ENCODE measurements around the gene OXSR1.
A peak's percentile ranks its signal among the peaks of the same experiment; 100 is the strongest.

Gene OXSR1

DNA sequence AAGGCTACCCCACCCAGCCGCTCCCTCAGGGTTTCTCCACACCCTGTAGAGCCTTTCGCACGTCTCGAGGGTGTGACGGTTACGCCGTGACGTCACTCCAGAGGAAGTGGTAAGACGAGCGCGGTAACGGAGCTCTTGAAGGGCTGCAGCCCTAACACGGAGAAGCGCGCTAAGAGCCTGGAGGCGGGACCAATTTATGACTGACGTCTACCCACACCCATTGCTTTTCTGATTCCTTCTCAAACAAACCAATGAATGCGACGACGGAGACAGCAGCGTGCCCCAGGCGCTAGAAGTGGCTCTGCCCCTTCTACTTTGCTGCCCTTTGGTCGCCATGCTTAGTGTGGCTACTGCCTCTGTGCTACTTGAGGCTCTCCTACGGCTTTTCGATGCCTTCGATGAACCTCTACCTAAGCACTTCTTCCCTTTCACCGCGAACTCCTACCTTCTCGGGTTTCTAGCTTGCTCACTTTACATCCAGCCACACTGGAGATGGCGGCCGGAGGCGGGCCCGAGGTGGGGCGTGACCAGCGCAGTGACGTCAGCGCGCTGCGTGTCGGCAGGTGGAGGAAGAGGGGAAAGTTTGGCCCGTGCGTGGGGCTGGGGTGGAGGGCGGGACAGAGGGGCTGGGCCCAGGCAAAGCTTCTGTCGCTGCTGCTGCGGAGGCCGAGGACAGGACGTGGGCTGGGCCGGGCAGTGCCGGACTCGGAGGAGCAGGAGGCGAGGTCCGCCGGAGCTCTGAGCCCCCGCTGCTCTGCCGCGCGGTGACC lies at the start of gene OXSR1:
Gene OXSR1, plus strand, starts transcription at position 586 of the 770 bp plus-strand sequence. CDS start 340 bp downstream, outside the sequence.
- peak; percentile 98 for DNase-seq (ENCODE audit: low read depth, low spot score)

DNA sequence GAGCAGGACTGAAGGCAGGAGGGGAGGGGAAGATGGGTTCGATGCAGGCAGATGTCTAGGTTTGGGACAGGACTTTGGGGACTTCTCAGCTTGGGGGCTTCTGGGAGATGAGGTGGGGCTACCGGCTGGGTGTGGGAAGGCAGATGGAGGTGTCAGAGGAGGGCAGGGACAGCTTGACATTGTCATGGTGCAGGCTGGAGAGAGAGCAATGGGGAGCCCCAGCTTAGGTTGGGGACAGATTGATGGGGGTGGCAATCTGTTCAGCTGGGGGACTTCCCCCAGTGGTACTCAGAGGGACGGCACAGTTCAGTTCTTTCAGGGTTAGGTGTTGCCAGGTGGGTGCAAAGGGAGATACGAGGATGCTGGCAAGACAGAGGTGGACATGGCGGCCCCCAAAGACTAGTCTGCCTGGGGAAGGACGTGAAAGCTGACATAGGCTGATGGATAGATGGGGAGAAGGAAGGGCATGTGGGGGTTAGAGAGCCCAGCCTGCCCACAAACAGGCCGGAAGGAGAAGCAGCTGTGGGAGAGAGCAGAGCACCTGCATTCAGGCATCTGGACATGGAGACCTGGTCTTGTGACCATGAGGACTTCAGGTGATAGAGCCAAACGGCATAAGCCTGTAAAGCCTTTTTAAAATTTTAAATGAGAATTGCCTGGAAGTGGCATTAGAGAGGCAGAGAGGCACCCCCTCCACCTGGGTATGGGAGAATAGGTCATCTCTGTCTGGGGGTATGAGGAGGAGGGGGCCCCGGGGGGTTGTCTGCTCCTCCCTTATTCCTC lies 49.5 kb upstream of the OXSR1 start:
- no peak for DNase-seq (ENCODE audit: low read depth, low spot score)

DNA sequence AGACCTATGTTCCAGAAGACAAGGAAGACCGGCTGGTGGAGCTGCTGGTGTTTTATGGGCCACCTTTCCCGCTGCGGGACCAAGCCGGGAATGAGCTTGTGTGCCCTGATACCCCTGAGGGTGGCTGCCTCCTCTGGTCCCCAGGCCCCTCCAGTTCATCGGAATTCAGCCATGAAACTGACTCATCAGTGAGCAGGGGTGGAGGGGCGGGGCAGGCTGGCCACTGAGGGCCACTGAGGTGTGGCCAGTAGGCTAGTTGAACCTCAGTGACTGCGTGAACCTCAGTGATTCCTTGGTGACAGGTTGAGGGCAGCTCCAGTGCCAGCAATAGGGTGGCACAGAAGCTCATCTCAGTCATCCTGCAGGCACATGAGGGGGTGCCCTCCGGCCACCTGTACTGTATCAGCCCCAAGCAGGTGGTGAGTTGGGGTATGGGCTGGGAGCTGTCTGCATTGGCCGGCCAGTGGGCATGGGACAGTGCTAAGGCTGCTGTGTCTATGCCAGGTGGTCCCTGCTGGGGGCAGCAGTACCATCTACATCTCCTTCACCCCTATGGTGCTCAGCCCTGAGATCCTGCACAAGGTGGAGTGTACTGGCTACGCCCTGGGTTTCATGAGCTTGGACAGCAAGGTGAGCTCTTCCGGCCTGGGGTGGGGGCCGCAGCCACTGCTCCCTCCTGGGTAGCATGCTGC lies 48.7 kb upstream of the OXSR1 start:
- no peak for DNase-seq (ENCODE audit: low read depth, low spot score)

DNA sequence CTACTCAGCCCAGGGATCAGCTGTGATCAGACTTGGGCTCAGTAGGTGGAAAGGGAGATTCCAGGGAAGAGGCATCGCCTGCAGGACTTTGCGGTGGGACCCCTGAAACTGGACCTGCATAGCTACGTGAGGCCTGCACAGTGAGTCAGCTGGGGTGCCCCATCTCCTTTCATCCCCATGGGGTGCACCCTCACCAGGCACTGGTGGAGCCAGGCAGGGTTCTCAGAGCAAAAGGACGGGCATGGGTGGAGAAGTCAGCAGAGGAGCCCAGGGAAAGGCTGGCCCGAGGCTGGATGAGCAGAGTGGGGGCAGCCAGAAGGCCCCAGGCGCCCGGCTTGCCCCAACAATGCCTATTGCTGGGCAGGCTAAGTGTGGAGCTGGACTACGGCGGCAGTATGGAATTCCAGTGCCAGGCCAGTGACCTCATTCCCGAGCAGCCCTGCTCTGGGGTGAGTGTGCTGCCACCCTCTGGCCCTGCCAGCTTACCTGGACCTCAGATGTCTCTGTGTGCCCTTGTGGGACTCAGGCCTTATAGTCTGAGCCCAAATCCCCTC lies 48.1 kb upstream of the OXSR1 start:
- no peak for DNase-seq (ENCODE audit: low read depth, low spot score)

DNA sequence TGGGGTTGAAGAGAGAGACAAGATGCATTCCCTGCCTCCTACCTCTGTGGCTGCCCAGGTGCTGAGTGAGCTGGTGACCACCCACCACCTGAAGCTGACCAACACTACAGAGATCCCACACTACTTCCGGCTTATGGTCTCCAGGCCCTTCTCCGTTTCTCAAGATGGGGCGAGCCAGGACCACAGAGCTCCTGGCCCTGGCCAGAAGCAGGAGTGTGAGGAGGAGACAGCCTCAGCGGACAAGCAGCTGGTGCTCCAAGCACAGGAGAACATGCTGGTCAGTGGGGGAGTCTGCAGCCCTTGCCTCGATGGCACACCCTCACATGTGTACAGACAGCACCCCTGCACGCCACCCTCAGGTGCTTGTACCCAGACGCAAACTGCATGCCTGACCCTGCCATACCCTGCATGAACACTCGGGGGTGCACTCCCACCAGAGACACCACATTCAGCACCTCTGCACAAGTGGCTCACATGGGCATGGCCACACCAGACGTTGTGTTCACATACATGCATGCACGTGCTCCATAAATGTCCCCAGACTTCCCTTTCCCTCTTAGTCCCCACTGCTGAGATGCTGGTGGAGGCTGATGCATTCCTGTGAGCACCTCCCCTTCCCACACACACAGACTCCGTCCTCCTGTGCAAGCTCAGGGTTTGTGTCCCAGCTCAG lies 47.5 kb upstream of the OXSR1 start:
- DNase-seq (ENCODE audit: low read depth, low spot score): no peak

DNA sequence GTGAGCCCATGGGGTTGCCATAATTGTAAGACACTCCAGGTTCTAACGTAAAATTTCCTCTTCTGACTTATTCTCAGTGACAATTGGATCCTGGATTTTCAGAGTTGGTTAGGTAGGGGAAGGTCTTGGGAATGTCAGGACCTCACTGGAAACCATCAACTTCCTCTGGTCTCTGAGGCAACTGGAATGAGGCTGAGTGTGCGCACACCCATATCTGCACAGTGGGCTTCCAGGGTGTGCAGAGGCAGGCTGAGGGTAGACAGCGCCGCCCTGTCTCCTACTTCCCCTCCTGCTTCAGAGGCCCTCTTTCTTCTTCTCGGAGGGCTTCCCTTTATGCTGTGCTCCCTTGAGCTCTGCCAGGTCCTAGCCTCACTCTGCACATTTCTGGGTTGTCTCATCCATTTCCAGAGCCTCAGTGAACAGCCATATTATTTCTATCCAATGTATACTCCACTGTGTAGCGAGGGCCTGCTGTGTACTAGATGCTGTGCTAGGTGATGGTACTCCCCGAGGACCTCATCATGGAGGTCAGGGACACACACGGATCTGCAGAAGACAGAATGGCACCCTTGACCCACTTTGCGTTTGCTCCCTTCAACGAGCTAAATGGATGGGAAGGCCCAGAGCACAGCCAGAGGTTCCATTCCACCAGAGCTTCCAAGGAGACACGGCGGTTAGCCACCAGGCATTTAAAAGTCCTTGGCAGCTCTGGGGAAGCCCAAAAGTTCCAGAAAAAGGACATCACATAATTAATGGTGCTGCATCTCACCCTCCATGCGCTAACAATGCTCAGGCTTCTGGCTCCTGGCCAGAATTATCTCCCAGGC lies 46.7 kb upstream of the OXSR1 start:
- DNase-seq (ENCODE audit: low read depth, low spot score): no peak

DNA sequence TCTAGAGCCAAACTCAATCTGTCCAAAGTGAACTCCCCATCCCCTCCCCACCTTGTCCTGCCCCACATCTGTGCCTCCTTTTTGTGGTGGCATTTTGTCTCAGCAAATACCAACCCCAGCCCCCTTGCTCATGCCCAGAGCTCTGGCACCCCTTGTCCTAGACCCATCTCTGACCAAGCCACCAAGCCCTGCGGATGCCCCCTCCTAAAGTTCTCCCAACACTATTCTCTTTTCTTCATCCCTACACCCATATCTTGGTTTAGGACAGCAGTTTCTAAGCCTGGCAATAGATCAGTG lies 46.1 kb upstream of the OXSR1 start:
- DNase-seq (ENCODE audit: low read depth, low spot score): no peak

DNA sequence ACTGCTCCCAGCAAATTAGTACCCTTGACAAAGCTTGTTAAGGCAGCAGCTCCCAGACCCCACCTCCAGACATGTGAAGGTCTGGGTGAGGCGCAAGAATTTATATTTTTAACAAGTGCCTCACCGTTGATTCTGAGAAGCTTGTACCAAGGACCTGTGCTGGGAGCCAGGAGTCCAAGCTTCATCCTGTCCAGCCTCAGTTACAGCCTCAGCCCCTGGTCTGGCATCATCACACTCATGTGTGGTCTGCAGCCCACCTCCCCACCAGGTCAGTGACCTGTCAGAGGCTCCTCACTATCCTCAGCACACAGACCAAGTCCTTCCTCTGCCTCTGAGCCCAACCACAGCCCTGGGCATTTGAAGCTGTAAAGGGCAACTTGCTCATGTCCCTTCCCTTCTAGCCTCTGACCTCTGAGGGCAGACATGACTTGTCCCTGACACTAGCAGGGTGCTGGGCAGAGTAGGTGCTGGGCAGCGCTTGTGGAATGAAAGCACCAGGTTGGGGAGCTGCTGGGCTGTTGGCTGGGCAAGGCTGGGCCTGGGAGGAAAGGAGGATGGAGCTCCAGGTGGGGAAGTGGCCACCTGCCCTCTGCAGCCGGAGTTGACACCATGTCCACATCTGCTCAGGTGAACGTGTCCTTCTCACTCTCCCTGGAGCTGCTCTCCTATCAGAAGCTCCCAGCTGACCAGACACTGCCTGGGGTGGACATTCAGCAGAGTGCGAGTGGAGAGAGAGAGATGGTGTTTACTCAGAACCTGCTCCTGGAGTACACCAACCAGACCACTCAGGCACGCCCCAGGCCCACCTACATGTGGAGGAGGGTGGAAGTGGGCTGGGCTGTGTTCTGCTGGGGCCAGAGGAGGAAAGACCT lies 45.3 kb upstream of the OXSR1 start:
- DNase-seq (ENCODE audit: low read depth, low spot score): no peak

DNA sequence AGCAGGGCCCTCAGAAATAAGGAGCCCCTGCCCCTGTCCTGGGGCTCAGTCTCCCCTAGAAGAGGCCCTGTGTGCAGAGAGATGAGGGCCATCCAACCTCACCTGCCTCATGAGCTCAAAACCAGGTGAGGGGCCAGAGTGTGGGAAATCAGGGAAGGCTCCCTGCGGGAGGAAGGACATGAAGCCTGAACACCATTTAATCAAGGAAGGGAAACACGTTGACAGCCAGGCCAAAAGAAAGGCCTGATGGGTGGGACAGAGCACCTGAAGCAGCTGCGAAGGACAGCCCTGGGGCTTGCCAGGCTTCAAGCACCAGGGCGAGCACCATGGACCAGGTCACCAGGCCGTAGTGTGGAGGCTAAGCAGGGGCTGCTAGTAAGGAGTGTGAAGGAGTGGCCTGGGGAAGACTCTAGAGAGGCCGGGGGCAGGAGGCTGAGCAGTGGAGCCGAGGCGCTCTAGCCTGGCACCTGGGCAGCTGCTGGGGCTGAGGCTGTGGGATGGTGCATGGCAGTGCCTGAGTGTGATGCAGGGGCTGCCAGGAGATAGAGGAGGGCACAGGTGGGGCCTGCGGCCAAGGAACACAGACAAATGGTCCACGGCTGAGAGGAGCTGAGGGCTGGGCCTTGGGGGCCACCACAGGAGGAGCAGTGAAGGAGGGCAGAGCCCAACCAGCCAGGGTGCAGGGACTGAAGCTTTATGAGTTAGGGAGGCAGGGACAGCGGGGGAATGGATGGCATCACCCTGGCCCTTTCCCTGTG lies 44.5 kb upstream of the OXSR1 start:
- DNase-seq (ENCODE audit: low read depth, low spot score): no peak

DNA sequence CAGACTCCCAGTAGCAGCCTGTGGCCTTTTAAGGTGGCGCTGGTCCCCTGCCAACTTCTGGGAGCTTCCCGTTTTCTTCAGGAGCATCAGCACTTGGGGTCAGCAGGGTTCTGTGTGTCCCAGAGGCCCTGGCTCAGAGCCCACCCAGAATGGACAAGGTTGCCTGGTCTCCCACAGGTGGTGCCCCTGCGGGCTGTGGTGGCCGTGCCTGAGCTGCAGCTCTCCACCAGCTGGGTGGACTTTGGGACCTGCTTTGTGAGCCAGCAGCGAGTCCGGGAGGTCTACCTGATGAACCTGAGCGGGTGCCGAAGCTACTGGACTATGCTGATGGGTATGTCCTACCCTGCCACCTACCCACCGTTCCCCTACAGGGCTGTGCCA lies 43.9 kb upstream of the OXSR1 start:
- no peak for DNase-seq (ENCODE audit: low read depth, low spot score)

DNA sequence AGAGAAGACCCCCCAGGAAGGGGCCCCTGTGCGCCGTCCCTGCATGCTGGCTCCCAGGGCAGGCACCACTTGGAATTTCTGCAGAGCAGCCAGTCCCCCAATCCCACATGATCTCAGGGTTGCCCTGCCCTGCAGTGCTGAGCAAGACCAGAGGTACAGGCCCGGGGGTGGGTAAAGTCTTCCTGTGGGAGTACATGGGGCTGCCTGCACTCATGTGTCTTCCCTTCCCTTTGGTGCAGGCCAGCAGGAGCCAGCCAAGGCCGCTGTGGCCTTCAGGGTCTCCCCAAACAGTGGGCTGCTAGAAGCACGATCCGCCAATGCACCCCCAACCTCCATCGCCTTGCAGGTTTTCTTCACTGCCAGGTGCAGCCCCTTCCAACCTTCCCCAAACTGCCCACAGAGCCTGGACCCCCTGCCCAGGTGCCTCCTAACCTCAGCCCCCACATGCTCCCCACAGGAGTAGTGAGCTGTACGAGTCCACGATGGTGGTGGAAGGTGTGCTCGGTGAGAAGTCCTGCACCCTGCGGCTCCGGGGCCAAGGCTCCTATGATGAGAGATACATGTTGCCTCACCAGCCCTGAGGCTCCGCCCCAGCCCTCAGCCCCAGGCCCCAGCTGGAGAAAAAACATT lies 43.4 kb upstream of the OXSR1 start:
- DNase-seq (ENCODE audit: low read depth, low spot score): no peak

DNA sequence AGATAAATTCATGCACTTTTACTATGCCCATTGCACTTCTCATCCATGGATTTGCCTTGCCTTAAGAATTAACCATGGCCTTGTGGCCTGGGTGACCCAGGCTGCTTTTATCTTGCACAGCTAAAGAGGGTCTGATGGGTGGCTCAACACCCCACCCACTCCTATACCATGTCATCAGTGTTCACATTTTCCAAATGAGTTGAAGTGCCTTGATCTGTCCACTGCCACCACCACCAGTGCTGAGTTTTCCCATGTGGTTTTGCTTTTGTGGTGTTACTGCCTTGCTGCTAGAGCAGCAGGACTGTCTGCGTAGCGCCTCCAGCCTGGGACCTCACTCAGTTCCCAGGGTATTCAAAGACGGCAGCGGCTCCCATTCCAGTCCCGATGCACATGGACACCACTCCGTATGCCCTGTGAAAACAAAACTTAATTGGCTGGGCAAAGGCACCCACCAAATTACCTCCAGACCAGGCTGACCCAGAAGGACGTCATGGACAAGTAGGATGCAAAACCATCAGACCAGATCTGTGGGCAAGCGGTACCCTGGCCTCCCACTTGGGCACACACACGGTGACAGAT lies 42.5 kb upstream of the OXSR1 start:
- no peak for DNase-seq (ENCODE audit: low read depth, low spot score)

DNA sequence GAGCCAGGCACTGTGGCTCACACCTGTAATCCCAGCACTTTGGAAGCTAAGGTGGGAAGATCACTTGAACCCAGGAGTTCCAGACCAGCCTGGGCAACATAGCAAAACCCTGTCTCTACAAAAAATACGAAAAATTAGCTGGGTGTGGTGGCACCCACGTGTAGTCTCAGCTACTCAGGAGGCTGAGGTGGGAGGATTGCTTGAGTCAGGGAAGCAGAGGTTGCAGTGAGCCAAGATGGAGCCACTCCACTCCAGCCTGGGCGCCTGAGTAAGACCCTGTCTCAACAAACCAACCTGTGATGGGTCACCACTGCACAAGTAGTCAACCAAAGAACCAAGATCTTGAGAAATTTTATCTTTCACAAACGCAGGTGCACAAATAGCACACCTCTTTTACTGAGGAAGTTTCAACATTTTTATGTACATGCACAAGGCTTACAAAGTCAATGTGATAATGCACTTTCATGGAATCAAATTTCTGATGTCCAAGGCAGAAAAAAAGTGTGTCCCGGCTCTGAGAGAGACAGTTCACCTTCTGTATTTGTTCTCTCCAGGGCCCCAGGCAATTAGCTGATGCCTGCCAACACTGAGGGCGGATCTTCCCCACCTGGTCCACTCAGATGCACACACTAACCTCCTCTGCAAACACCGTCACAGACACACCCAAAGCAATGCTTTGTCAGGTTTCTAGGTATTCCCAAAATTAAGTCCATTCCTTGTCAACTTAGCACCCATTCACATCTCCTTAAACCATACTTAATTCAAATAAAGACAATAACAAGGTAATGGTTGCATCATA lies 40.8 kb upstream of the OXSR1 start:
- no peak for DNase-seq (ENCODE audit: low read depth, low spot score)

DNA sequence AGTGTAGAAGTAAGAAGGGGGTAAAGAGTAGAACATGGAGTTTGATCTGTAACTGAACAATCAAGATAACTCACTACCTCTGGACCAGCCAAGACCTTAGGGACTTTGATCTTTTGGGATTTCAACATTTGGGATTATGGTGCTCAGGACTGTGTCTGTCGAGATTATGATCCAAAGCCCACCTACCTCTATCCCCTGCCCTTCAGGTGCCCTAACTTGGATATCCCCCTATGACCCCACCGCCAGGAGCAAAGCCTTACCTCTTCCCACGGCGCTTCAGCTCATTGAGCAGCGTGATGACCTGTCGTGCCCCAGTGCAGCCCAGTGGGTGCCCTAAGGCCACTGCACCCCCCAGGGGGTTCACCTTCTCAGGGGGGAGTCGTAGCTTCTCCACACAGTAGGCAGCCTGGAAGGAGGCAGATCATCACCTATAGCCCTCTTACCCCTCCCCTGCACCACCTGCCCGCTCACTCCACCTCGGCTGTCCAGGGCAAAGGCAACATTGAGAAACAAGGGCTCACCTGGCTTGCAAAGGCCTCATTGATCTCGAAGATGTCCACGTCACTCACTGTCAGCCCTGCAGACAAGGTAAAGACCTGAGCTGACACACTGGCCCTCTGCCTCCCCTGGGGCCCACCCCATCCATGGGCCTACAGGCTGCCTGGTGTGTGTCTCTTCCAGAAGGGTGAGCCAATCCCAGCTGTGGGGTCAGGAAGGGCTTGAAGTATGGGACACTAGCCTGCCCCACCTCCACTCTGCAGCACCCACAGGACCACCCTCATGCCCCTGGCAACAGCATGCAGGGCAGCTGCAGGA lies 39.8 kb upstream of the OXSR1 start:
- no peak for DNase-seq (ENCODE audit: low read depth, low spot score)

DNA sequence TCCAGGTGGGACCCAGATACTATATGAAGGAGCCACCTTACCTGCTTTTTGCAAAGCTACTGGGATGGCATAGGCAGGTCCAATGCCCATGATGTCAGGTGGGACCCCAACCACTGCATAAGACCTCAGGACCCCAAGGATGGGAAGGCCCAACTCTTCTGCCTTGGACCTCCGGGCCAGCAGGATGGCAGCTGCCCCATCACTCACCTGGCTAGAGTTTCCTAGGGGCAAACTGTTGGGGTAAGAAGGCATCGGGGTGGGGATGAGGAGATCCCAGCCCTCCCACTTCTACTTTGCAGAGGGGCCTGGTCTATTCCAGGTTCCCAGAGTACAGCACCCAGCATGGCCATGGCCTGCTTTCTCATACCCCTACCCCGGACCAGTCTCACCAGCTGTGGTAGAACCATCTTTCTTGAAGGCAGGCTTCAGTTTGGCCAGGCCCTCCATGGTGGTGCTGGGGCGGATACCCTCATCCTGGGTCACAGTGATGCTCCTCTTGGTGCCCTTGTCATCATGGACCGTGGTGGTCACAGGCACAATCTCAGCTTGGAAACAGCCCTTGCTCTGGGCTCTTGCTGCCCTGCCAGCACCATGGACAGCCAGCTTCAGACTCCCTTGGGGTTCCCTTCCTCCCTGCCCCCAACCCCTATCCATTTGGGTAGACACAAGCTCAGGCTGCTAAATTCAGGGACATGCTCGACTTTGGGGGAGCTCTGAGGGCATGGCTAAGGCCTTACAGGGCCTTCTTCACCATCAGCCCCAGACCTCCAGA lies 39.0 kb upstream of the OXSR1 start:
- no peak for DNase-seq (ENCODE audit: low read depth, low spot score)
